A549 (cell line): ENCODE measurements around the gene PDE4D.

ENCODE experiments used
- CTCF ChIP-seq: fragments of >200 bp; sonication (Bioruptor Twin); formaldehyde crosslinking; IDR thresholded peaks from 3 replicates; pipeline ENCODE4 v1.5.1; 2016
- EP300 ChIP-seq, 2 experiments: fragments of >200 bp; sonication (Bioruptor Twin); formaldehyde crosslinking; IDR thresholded peaks; 2 replicates in 1 of 2; 3 replicates in 1 of 2; pipeline ENCODE4 v1.6.1; 2016 to 2017
- RNF2 ChIP-seq: fragments of 200-600 bp; sonication (generic); IDR thresholded peaks from 2 replicates; pipeline ENCODE4 v1.6.1; 2016; ENCODE audit warnings: low read depth, mild to moderate bottlenecking, antibody characterized with exemption, moderate library complexity, borderline replicate concordance

DNA sequence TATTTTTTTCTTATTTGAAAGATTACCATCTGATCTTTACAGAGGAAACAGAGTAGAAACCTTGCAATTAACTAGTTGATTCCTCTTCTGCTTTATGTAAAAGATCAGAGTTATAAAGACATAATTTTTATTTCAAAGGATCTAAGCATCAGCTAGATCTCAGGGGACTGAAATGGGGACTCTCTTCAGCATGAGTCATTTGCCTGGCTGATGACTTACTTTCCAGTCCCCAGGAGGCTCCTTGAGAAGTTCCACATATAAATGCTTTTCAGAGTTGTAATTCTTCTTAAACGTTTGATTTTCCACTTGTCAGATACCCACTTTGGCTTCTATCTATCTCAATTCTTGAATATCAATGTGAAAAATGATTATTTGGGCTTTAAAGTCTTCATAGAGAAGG lies 921.2 kb downstream of the PDE4D start:
- no peak for TF ChIP-seq RNF2
- no peak for TF ChIP-seq CTCF
- TF ChIP-seq EP300 (IDR thresholded peaks at IDR 0.05), result no peak
